DND-41 (cell line): Measurements from ENCODE around the gene GDPD4.

Source experiments
- ATAC-seq: fragments of 200-7000 bp; cut with Tn5 transposase; 3 replicates; pipeline ENCODE4 v1.9.1; 2021; ENCODE audit warnings: low read depth; ENCODE audit not compliant: insufficient read depth
- DNase-seq: peaks from one replicate; pipeline ENCODE4 v3.0.0-alpha.2; 2020
- H2AFZ ChIP-seq: 2 replicates; pipeline ENCODE4 v1.6.0; 2012; ENCODE audit warnings: low read depth, low read length
- H3K27ac ChIP-seq: 2 replicates; pipeline ENCODE4 v1.5.1; 2012; ENCODE audit warnings: low read length, inconsistent platforms
- H3K27me3 ChIP-seq: fragments of 200-600 bp; sonication (generic); 2 replicates; pipeline ENCODE4 v1.6.0; 2012; ENCODE audit warnings: low read length, mild to moderate bottlenecking, inconsistent platforms; ENCODE audit not compliant: insufficient read depth, poor library complexity
- H3K36me3 ChIP-seq: 2 replicates; pipeline ENCODE4 v1.5.1; 2012; ENCODE audit warnings: low read length, inconsistent platforms; ENCODE audit not compliant: insufficient read depth
- H3K4me1 ChIP-seq: 2 replicates; pipeline ENCODE4 v1.5.1; 2012; ENCODE audit warnings: mild to moderate bottlenecking, low read length; ENCODE audit not compliant: insufficient read depth
- H3K4me2 ChIP-seq: 2 replicates; pipeline ENCODE4 v1.6.0; 2012; ENCODE audit warnings: mild to moderate bottlenecking, moderate library complexity, low read length, inconsistent platforms; ENCODE audit not compliant: insufficient read depth
- H3K4me3 ChIP-seq, 2 experiments: fragments of 200-600 bp in 1 of 2; shearing (Covaris generic) in 1 of 2; 2 replicates each; pipeline ENCODE4 v1.5.1; 2012 to 2016; ENCODE audit warnings: inconsistent platforms in 2 of 2, low read length in 2 of 2, mild to moderate bottlenecking in 2 of 2, low read depth in 1 of 2, moderate library complexity in 1 of 2
- H3K79me2 ChIP-seq: 2 replicates; pipeline ENCODE4 v1.6.0; 2012; ENCODE audit warnings: low read length, inconsistent platforms; ENCODE audit not compliant: insufficient read depth
- H3K9ac ChIP-seq: 2 replicates; pipeline ENCODE4 v1.6.0; 2012; ENCODE audit warnings: low read depth, mild to moderate bottlenecking, inconsistent platforms, low read length, moderate library complexity
- H3K9me3 ChIP-seq: 2 replicates; pipeline ENCODE4 v1.5.1; 2012; ENCODE audit warnings: low read length, moderate library complexity, mild to moderate bottlenecking, inconsistent platforms; ENCODE audit not compliant: insufficient read depth, severe bottlenecking
- H4K20me1 ChIP-seq: 2 replicates; pipeline ENCODE4 v1.6.0; 2012; ENCODE audit warnings: low read length; ENCODE audit not compliant: insufficient read depth
- CTCF ChIP-seq: IDR thresholded peaks from 2 replicates; pipeline ENCODE4 v1.5.1; 2012; ENCODE audit warnings: borderline replicate concordance, low read length, moderate library complexity, mild to moderate bottlenecking; ENCODE audit not compliant: poor library complexity, severe bottlenecking; ENCODE audit errors: extremely low read depth
- EZH2 ChIP-seq: IDR thresholded peaks from 3 replicates; pipeline ENCODE4 v1.6.1; 2012; ENCODE audit warnings: borderline replicate concordance, low read depth, mild to moderate bottlenecking, moderate library complexity, low read length, inconsistent platforms; ENCODE audit not compliant: severe bottlenecking

GDPD4 gene

GRCh38 chr11:77252555-77253270 is 48.8 kb downstream of the GDPD4 start:
- ATAC-seq (no peak), DNase-seq (no peak)
- Histone ChIP-seq H3K36me3 (no peaks in the 10 kb centered on the region), H3K4me1 (no peaks in the 10 kb centered on the region), H3K9me3 (no peaks in the 10 kb centered on the region), H3K9ac (no peak overlapping the region), H3K4me2 (no peak overlapping the region), H3K79me2 (no peaks in the 10 kb centered on the region), H3K27ac (no peak overlapping the region), H3K4me3 (no peak overlapping the region), H3K27me3 (peaks cover 5% of the 10 kb centered on the region), H2AFZ (no peak overlapping the region), H4K20me1 (no peaks in the 10 kb centered on the region)
- TF ChIP-seq CTCF (no peak), EZH2 (no peak)

- Histone ChIP-seq H3K4me2 (no peak overlapping the region), H3K9me3 (no peaks in the 10 kb centered on the region), H3K36me3 (no peaks in the 10 kb centered on the region)
Observed at GRCh38 chr11:77250881-77251640, 50.4 kb downstream of the GDPD4 start.

GRCh38 chr11:77249427-77249826 is 52.1 kb downstream of the GDPD4 start:
- no peak for DNase-seq
- H3K27ac ChIP-seq, result no peak overlapping the region

More at GRCh38 chr11:77250881-77251640, 50.4 kb downstream of the GDPD4 start:
- Histone ChIP-seq H4K20me1 (no peaks in the 10 kb centered on the region), H3K4me3 (no peak overlapping the region), H3K9ac (no peak overlapping the region), H2AFZ (no peak overlapping the region), H3K27ac (no peak overlapping the region), H3K27me3 (peaks cover 5% of the 10 kb centered on the region), H3K79me2 (no peaks in the 10 kb centered on the region), H3K4me1 (no peaks in the 10 kb centered on the region)
- no peak for ATAC-seq
- TF ChIP-seq EZH2 (no peak), CTCF (no peak)
- no peak for DNase-seq

More at GRCh38 chr11:77249427-77249826, 52.1 kb downstream of the GDPD4 start:
- no peak for ATAC-seq
- H3K9ac ChIP-seq, result no peak overlapping the region
- no peaks in the 10 kb centered on the region for H3K4me1 ChIP-seq
- peaks cover 5% of the 10 kb centered on the region for H3K27me3 ChIP-seq
- H3K36me3 ChIP-seq, result no peaks in the 10 kb centered on the region
- no peak overlapping the region for H3K4me2 ChIP-seq
- H3K4me3 ChIP-seq, result no peak overlapping the region
- H3K79me2 ChIP-seq, result no peaks in the 10 kb centered on the region
- H4K20me1 ChIP-seq, result no peaks in the 10 kb centered on the region
- no peak overlapping the region for H2AFZ ChIP-seq
- TF ChIP-seq CTCF (no peak), EZH2 (no peak)
- no peaks in the 10 kb centered on the region for H3K9me3 ChIP-seq
